GM23248 (cell line): ENCODE data around the gene UPK1B. TPM values are rescaled to one million over a fixed set of nuclear protein-coding genes. Genes with fewer than 3 reads are reported as not detected.

Source experiments
- DNase-seq: peaks from one replicate; pipeline ENCODE4 v3.0.0-alpha.2; 2015
- H2AFZ ChIP-seq: fragments of 200-600 bp; sonication (generic); 2 replicates; pipeline ENCODE4 v1.6.1; 2016; ENCODE audit warnings: antibody characterized with exemption
- H3F3A ChIP-seq: fragments of 200-600 bp; sonication (generic); 2 replicates; pipeline ENCODE4 v1.6.1; 2016; ENCODE audit warnings: mild to moderate bottlenecking, antibody characterized with exemption, mixed run types; ENCODE audit not compliant: insufficient read depth
- H3K27ac ChIP-seq: fragments of 200-600 bp; sonication (generic); 2 replicates; pipeline ENCODE4 v1.5.1; 2016; ENCODE audit warnings: mild to moderate bottlenecking
- H3K27me3 ChIP-seq: fragments of 200-600 bp; sonication (generic); replicated peaks from 2 replicates; pipeline ENCODE4 v1.6.1; 2016; ENCODE audit warnings: mild to moderate bottlenecking; ENCODE audit not compliant: insufficient read depth
- H3K36me3 ChIP-seq: fragments of 200-600 bp; sonication (generic); 2 replicates; pipeline ENCODE4 v1.6.1; 2016; ENCODE audit warnings: low read depth, mild to moderate bottlenecking
- H3K4me1 ChIP-seq: fragments of 200-600 bp; sonication (generic); 2 replicates; pipeline ENCODE4 v1.6.1; 2016; ENCODE audit warnings: mild to moderate bottlenecking; ENCODE audit not compliant: insufficient read depth
- H3K4me2 ChIP-seq: fragments of 200-600 bp; sonication (generic); one replicate; pipeline ENCODE4 v1.6.1; 2016; ENCODE audit warnings: mild to moderate bottlenecking; ENCODE audit not compliant: unreplicated experiment
- H3K4me3 ChIP-seq: fragments of 200-600 bp; sonication (generic); 2 replicates; pipeline ENCODE4 v1.5.1; 2016; ENCODE audit warnings: mild to moderate bottlenecking
- H3K79me2 ChIP-seq: fragments of 200-600 bp; sonication (generic); 2 replicates; pipeline ENCODE4 v1.6.1; 2016; ENCODE audit warnings: mild to moderate bottlenecking; ENCODE audit not compliant: insufficient read depth
- H3K9ac ChIP-seq: fragments of 200-600 bp; sonication (generic); 2 replicates; pipeline ENCODE4 v1.6.1; 2016; ENCODE audit warnings: mild to moderate bottlenecking
- H3K9me2 ChIP-seq: fragments of 200-600 bp; sonication (generic); 2 replicates; pipeline ENCODE4 v1.6.1; 2016; ENCODE audit warnings: mixed run types, mild to moderate bottlenecking, moderate library complexity; ENCODE audit not compliant: insufficient read depth
- H3K9me3 ChIP-seq: fragments of 200-600 bp; sonication (generic); one replicate; pipeline ENCODE4 v1.6.1; 2017; ENCODE audit warnings: low read depth
- H4K20me1 ChIP-seq: fragments of 200-600 bp; sonication (generic); 2 replicates; pipeline ENCODE4 v1.6.0; 2016; ENCODE audit not compliant: insufficient read depth
- EZH2 ChIP-seq: fragments of 200-600 bp; sonication (generic); IDR thresholded peaks from 2 replicates; pipeline ENCODE4 v1.6.1; 2018; ENCODE audit warnings: antibody characterized with exemption, mild to moderate bottlenecking; ENCODE audit not compliant: insufficient read depth, poor library complexity, severe bottlenecking
- EZH2phosphoT487 ChIP-seq: fragments of 200-600 bp; sonication (generic); IDR thresholded peaks from 2 replicates; pipeline ENCODE4 v1.6.1; 2018; ENCODE audit warnings: antibody characterized with exemption, moderate library complexity, mild to moderate bottlenecking, low read depth; ENCODE audit not compliant: insufficient read depth
- WGBS, 2 experiments: methylation state at CpG; one replicate each; pipeline ENCODE4 v1.1.6; 2015 to 2017; ENCODE audit warnings: low lambda C conversion rate in 2 of 2, low coverage in 1 of 2; ENCODE audit errors: missing lambda C conversion rate in 2 of 2; 5-methylcytosine and 5-hydroxymethylcytosine counted together
- in situ Hi-C: fragments of 300-500 bp; cut with MboI; formaldehyde crosslinking; loops from 2 replicates; pipeline ENCODE4 v1.15.0; 2020
- polyA plus RNA-seq: library from polyadenylated mRNA; unstranded; fragments of >200 nt; fragmentation: Nextera tagmentation; extraction: Ambion mirVana; gene quantifications from 2 replicates; pipeline ENCODE4 v1.2.1, GENCODE V29; 2016
- total RNA-seq: library from RNA; depleted of rRNA; stranded (reverse); fragments of >200 nt; shearing (Covaris generic); gene quantifications from 2 replicates; pipeline ENCODE4 v1.2.3, GENCODE V29; 2014

Gene UPK1B
- total and polyA plus RNA-seq, 2 experiments from 2014 or later = not detected

DNA sequence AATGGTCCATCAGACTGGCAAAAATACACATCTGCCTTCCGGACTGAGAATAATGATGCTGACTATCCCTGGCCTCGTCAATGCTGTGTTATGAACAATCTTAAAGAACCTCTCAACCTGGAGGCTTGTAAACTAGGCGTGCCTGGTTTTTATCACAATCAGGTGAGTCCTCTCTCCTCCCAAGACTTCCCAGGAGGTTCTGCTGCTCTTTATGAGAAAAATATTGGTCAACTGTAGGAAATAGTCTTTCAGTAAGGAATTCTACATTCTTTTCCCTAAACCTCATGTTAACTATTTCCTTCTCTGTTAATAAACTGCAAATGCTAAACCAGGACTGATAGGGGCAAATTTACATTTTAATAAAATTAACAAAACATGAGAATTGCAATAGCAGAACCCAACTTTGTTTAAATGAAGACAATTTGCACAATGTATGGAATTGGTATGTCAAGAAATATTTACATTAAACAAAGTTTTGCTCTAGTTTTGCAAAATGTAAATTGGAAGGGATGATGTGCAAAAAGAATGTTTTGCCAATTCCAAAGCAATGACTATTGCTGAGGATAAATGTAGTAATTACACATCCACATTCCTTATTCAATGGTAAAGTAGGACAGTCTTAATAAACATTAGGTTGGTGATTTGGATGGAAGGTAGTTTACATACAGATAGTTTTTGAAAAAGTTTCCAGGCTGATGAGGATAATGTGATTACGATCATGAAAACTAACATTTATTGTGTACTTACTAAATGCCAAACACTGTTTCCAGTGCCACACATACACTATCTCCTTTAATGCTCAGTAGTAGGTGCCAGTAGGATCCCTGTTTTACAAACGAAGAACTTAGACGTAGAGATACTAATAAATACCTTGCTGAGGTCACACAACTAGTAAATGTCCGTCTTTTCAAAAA is 21.1 kb downstream of the UPK1B start:
- 21 to 25% methylated on average over 7 of the region's 7 CpGs for WGBS, 2 experiments
- Histone ChIP-seq H2AFZ (peak overlapping the region; percentile 59), H3K9me2 (no peaks in the 10 kb centered on the region; the same call in 1 of the 2 replicates), H3K4me3 (peak overlapping the region; percentile 29; the same call in 1 of the 2 replicates), H3K9ac (no peak overlapping the region), H3K9me3 (no peaks in the 10 kb centered on the region), H3K4me2 (peak overlapping the region; percentile 81), H3K27ac (peak overlapping the region; percentile 43), H3K4me1 (peaks cover 37% of the 10 kb centered on the region), H4K20me1 (no peaks in the 10 kb centered on the region), H3K27me3 (no peaks in the 10 kb centered on the region), H3F3A (peaks cover 26% of the 10 kb centered on the region), H3K36me3 (no peaks in the 10 kb centered on the region), H3K79me2 (no peaks in the 10 kb centered on the region)
- peak; percentile 63 for DNase-seq
- in situ Hi-C loops = no loop called here
- no peak for TF ChIP-seq EZH2phosphoT487

- H3K4me3 ChIP-seq = 0 out of 2 replicates have a peak overlapping the region, but pooled peaks have one; percentile 29
- H3K9ac ChIP-seq = no peak overlapping the region
- H3K4me2 ChIP-seq = peak overlapping the region; percentile 81
- H4K20me1 ChIP-seq = no peaks in the 10 kb centered on the region
- DNase-seq = peak; percentile 13
- H3K9me3 ChIP-seq = no peaks in the 10 kb centered on the region
- no peaks in the 10 kb centered on the region for H3K36me3 ChIP-seq
- H2AFZ ChIP-seq = peak overlapping the region; percentile 59
- peaks cover 26% of the 10 kb centered on the region for H3F3A ChIP-seq
- peaks cover 37% of the 10 kb centered on the region for H3K4me1 ChIP-seq
- H3K79me2 ChIP-seq = no peaks in the 10 kb centered on the region
- peak overlapping the region; percentile 43 for H3K27ac ChIP-seq
- H3K9me2 ChIP-seq = no peaks in the 10 kb centered on the region; the same call in 1 of the 2 replicates
- no peaks in the 10 kb centered on the region for H3K27me3 ChIP-seq
- in situ Hi-C loops = no loop called here
- TF ChIP-seq EZH2phosphoT487 (no peak), EZH2 (no peak)
- 7 to 25% methylated on average over 1 of the region's 1 CpG for WGBS, 2 experiments
Observed at GRCh38 chr3:119195151-119195476, 21.7 kb downstream of the UPK1B start.

DNA sequence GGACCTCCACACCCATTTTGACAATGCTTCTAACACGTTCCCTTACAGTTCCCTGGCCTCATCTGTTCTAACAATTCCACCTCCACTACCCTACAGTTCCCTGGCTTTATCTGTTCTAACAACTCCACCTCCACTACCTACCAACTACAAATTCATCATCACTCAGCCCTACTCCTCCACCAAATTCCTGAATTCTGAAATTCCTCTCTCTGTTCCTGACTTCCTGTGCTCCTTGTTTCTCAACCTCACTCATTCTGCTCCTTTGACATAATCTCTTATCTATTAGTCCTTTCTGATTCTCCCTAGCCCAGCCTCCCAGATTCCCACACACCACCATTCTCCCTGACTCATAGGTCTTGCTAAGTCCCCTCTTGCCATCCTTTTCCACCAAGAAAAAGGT is 22.5 kb downstream of the UPK1B start:
- Histone ChIP-seq H3K9me2 (no peaks in the 10 kb centered on the region; the same call in 1 of the 2 replicates), H4K20me1 (no peaks in the 10 kb centered on the region), H2AFZ (0 out of 2 replicates have a peak overlapping the region, but pooled peaks have one; percentile 24), H3F3A (peaks cover 26% of the 10 kb centered on the region), H3K27ac (peak overlapping the region; percentile 43), H3K9ac (no peak overlapping the region), H3K4me3 (no peak overlapping the region), H3K4me1 (peaks cover 37% of the 10 kb centered on the region), H3K4me2 (no peak overlapping the region), H3K9me3 (no peaks in the 10 kb centered on the region), H3K79me2 (no peaks in the 10 kb centered on the region), H3K36me3 (no peaks in the 10 kb centered on the region), H3K27me3 (no peaks in the 10 kb centered on the region)
- TF ChIP-seq EZH2phosphoT487 (no peak), EZH2 (no peak)
- in situ Hi-C loops = no loop called here
- 42 to 45% methylated on average over 1 of the region's 1 CpG for WGBS, 2 experiments
- DNase-seq = peak; percentile 20

- Histone ChIP-seq H3K9me2 (no peaks in the 10 kb centered on the region), H3K9ac (no peak overlapping the region), H3K79me2 (no peaks in the 10 kb centered on the region), H3K9me3 (no peaks in the 10 kb centered on the region), H3K4me1 (no peaks in the 10 kb centered on the region; the same call in 1 of the 2 replicates), H3K27ac (no peak overlapping the region), H4K20me1 (no peaks in the 10 kb centered on the region), H3K4me2 (no peak overlapping the region), H3F3A (peaks cover 9% of the 10 kb centered on the region; the same call in 1 of the 2 replicates), H3K36me3 (0 out of 2 replicates have a peak, but pooled peaks cover 3% of the 10 kb centered on the region), H2AFZ (no peak overlapping the region), H3K27me3 (no peaks in the 10 kb centered on the region), H3K4me3 (no peak overlapping the region)
- in situ Hi-C loops = no loop called here
- 46 to 48% methylated on average over 8 of the region's 8 CpGs for WGBS, 2 experiments
- TF ChIP-seq EZH2 = no peak
- no peak for TF ChIP-seq EZH2phosphoT487
- DNase-seq = no peak
Observed at GRCh38 chr3:119205209-119205608, 31.8 kb downstream of the UPK1B start.
